GM13976 (cell line): ENCODE results near the gene GTF3C4.

Experiments
- DNase-seq: peaks from one replicate; pipeline ENCODE4 v3.0.0; 2012; ENCODE audit warnings: low spot score
- CTCF ChIP-seq: IDR thresholded peaks from 2 replicates; pipeline ENCODE4 v1.5.1; 2012; ENCODE audit warnings: borderline replicate concordance, mild to moderate bottlenecking; ENCODE audit not compliant: insufficient read depth; ENCODE audit errors: extremely low read depth, missing control alignments, control extremely low read depth
- in situ Hi-C: fragments of 300-500 bp; cut with MboI; formaldehyde crosslinking; loops from one replicate; pipeline ENCODE4 v1.12.0; 2022; ENCODE audit warnings: low sequenced_read_pairs, mixed read lengths, inconsistent platforms; ENCODE audit not compliant: unreplicated experiment

The GTF3C4 gene

DNA sequence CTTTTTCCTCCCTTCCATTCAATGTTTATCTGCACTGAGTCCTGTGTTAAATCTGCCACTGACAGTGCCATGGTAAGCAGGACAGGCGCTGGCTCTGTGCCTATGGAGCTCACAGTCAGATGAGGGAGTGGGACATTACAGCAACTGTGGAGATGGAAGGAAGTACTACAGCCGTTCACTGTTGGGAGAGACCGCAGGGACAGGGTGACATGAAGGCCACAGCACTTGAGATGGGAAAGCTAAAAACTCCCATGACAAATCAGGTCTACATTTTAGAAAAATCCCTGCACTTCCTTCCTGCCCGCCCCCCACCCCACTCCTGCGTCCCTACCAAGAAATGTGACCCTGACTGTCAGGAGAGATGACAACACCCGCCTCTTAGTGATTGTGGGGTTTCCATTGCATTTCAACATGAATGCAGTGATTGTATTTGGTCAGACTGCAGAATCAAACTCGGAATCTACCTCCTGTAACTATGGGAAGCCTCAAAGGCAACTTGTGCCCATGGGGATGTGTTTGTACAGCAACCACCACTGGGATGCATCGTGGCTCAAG lies 56.4 kb downstream of the GTF3C4 start:
- in situ Hi-C loops = no loop called here
- TF ChIP-seq CTCF = no peak
- no peak for DNase-seq

GRCh38 chr9:132728071-132728470 lies 57.8 kb downstream of the GTF3C4 start:
- in situ Hi-C loops = no loop called here

DNA sequence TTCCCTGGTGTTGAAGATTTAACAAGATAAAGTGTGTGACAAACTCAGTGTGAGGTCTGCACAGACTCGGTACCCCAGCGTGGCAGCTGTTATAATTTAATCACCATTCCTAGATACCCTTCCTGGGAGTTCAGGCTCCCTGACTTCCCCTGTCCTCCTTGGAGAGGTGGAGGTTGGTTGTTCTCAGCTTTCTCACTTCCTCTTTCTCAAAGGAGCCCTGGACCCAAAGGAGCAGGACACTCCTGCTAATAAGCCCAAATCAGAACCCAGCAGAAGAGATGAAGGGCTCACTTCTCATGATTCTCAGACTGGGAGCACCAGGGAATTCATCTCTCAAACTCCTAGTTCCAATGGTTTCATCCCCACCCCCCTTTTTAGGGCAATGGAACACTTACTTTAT lies 58.2 kb downstream of the GTF3C4 start:
- in situ Hi-C loops = no loop called here
- TF ChIP-seq CTCF = no peak
- DNase-seq = no peak

More at GRCh38 chr9:132728071-132728470, 57.8 kb downstream of the GTF3C4 start:
- DNase-seq = no peak
- TF ChIP-seq CTCF = no peak

GRCh38 chr9:132729235-132729890 lies 59.1 kb downstream of the GTF3C4 start:
- in situ Hi-C loops = no loop called here
- no peak for DNase-seq

GRCh38 chr9:132730054-132731033 lies 60.1 kb downstream of the GTF3C4 start:
- in situ Hi-C loops = no loop called here
- no peak for DNase-seq
- TF ChIP-seq CTCF = no peak

More at GRCh38 chr9:132729235-132729890, 59.1 kb downstream of the GTF3C4 start:
- no peak for TF ChIP-seq CTCF

GRCh38 chr9:132731230-132731629 lies 61.0 kb downstream of the GTF3C4 start:
- no peak for DNase-seq
- in situ Hi-C loops = no loop called here
- no peak for TF ChIP-seq CTCF
